K562 (cell line): Measurements from ENCODE around the gene FOXJ1.

Source experiments
- AFF4 ChIP-seq: sonication (generic); formaldehyde crosslinking; IDR thresholded peaks from 2 replicates; pipeline ENCODE4 v1.8.0; 2023; ENCODE audit warnings: mild to moderate bottlenecking, missing genetic modification reagents
- CHD7 ChIP-seq: fragments of 200-600 bp; sonication (generic); IDR thresholded peaks from one replicate; pipeline ENCODE4 v1.6.1; 2012; ENCODE audit warnings: mild to moderate bottlenecking, low read depth, low read length, inconsistent platforms

- TF ChIP-seq CHD7 (no peak), AFF4 (CRISPR knock-in tag) (no peak)
These were observed 5.2 kb downstream of the FOXJ1 start for GRCh38 chr17:76135810-76136188.
